DMS53 (cell line): ENCODE measurements around the gene INSC.

ENCODE experiments used
- DNase-seq: peaks from one replicate; lab custom pipeline; 2025; lab: John Stamatoyannopoulos, UW

The INSC gene, protein sequence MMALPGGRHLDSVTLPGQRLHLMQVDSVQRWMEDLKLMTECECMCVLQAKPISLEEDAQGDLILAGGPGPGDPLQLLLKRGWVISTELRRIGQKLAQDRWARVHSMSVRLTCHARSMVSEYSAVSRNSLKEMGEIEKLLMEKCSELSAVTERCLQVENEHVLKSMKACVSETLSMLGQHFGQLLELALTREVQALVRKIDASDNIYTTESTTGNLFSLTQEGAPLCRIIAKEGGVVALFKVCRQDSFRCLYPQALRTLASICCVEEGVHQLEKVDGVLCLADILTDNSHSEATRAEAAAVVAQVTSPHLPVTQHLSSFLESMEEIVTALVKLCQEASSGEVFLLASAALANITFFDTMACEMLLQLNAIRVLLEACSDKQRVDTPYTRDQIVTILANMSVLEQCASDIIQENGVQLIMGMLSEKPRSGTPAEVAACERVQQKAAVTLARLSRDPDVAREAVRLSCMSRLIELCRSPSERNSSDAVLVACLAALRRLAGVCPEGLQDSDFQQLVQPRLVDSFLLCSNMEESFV

DNA sequence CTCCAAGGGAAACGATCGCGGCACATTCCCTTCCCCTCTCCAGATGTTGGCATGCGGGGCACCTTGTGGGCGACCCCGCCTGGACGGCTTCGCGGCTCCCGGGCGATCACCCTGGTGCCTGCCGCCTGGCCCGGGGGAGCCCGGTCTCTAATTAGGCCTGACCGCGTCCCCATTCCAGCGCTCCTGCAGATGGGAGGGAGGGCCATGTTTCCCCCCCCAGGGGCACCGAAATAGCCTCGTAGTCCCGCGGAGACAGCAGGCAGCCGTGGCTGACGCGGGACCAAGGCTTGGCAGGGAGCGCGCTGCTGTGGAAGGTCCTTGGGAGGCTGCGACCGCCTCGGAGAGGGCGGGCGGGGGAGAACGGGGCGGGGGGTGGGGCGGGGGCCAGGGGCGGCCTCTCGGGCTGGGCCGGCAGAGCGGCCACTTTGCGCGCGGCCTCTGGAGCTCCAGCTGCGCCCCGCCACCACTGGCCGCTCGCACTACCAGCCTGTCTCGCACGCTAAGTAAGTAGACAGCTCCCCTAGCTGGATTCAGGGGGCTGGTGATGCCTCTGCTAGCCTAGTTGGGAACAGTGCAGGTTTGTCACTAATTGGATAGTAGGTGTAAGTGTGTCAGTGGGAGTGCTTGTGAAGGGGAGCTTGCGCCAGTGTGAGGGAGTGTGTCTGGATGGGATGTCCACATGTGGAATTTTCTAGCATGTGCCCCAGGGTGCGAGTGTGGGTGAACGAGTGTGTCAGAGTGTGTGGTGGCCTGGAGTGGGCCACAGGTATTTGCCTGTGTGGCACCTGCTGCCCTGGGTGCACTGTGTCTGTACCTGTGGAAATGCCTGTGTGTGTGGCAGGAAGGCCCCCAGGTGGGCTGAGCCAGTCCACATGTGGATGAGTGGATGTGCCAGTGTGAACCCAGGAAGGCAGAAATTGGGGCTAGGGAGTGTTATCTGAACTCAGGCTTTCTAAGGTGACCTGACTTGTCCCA lies at the start of gene INSC:
Gene INSC (plus strand): TSS at position 423 of the 975 bp plus-strand sequence. CDS start 34,252 bp downstream, outside the sequence.
- DNase-seq = peak; percentile 34

DNA sequence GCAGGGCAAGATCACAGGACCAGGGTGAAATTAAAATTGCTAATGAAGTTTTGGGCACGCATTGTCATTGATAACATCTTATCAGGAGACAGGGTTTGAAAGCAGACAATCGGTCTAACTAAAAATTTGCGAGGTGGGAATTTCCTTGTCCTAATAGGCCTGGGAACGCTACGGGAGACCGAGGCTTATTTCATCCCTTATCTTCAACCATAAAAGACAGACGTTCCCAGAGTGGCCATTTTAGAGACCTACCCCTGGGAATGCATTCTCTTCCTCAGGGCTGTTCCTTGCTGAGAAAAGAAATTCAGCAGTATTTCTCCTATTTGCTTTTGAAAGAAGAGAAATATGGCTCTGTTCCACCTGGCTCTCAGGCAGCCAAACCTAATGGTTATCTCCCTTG lies 45.0 kb upstream of the INSC start:
- DNase-seq = peak; percentile 7

DNA sequence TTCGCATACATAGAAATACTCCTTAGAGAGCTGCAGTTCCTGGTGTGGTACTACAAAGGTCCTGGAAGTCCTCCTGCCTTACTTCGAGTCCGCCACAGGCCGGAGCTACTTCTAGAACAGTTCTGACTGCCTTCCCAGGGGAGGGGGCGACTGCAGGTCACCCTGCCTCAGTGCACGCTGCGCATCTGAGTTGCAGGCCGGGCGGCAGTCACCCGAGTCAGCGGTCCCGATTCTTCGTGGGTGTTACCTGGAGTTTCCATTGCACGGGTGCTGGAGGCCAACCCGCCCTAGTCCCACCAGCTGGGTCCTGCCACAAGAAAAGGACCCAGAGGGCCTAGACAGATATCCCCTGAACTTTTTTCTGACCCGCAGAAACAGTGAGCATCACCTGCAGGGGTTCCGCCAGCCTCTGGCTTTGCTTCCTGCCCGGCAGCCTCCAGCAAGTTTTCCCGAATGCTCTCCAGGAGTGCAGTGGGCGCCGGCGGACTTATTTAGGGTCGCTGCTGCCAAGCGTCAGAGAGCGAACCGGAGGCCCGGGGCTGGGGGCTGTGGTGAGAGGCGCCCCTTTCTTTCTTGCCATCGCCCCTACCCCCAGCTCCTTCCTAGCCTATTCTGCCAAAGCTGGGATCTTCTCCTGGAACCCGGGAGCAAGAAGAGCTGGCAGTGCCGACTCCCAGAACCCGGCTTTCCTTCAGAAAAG lies 43.0 kb upstream of the INSC start:
- DNase-seq = no peak

DNA sequence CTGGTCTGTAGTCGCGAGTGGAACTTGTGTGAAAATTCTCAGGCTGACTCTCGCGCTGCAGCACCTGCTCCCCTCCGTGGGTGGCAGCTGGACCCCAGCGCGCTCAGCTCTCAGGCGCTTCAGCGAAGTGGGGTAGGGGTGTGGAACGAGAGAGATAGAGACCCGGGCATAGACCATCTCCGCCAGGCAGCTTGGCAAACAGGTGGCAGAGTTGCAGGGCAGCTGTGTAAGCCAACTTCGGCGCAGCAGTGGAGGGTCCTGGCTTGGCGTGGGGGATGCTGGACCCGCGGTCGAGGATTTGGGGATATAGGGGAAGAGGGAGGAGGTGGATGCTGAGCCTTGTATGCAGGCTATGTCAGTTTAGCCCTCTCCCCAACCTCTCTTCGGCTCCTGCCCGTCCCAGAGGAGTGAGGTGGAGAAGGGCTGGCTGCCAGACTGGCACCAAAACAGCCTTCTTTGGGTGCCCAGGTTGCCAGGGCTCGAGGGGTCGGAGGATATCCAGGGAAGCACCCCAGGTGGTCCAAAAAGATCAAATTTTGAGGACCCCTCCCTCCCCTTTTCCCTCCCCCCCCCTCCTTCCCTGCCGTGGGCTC lies 42.1 kb upstream of the INSC start:
- no peak for DNase-seq

DNA sequence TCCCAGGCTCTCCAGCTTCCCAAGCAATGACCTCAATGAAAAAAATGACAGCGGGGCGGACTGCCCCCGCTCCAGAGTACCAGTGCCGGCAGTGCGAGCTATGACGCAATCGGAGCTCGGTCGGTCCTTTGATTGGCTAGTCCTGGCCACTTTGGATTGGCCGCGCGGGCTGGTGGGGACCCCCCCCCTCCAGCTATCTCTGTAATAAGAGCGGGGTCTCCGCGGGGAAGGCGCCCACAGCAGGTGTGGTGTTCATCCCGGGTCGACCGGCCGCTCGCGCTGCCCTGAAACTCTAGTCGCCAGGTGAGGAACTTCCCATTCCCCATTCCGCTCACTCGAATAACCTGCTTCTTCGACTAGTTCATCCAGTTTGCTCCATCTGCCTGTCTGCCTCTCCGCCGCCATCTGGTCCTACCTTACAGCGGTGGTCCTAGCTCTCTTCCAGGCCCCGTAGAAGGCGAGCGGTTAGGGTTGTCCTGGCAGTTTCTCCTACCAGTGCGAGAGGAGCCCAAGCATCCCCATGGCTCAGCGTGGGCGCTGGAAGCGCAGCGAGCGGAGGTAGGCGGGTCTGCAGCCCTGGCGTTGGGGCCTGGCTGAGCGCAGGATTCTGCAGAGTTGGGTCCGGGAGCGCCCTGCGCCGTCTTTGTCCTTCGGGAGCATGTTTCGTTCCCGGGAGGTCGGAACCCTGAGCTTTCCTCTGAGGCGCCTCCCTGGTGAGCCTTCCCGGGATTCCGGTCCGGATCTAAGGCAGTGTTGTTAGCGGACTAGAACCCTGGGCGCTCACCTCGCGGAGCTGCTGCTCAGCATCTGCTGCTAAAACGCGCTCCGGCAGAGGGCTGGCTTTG lies 41.1 kb upstream of the INSC start, which contains the start of gene CALCB:
Gene CALCB (plus strand): TSS at position 233 of the 845 bp plus-strand sequence. CDS start 1,126 bp downstream, outside the sequence.
- DNase-seq = peak; percentile 87

DNA sequence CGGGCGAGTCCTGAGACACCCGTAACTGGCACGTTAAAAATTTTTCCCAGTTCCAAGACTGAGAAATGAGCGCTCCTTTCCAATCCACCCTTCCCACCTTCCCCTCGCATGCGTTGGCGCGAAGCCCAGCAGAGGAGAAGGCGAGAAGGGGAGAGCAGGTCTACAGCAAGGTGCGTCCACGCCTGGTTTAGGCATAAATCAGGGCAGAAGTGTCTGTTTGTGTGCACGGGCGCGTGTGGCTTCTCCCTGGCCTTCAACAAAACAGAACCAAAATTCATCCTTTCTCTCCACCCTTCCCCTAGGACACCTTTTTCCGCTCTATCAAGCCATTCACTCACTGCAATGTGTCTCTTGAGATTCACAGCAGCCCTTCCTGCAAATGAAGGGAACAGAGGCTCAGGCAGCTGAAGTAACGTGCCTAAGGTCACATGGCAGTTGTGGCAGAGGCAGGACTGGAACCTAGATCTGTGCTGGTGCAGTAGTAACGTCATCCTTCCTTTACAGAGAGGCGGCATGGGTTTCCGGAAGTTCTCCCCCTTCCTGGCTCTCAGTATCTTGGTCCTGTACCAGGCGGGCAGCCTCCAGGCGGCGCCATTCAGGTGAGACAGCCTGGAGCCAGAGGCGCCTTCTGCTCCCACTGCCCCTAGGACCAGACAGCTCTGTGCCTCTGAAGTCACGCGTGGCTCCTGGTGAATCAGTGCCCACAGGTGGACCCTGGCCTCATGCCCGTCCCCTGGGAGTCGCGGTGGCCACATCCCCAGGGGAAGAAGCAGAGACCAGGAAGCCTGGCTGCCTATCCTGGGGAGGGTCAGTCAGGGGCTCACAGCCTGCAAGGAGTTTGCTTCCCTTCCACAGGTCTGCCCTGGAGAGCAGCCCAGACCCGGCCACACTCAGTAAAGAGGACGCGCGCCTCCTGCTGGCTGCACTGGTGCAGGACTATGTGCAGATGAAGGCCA lies 40.2 kb upstream of the INSC start:
- peak; percentile 98 for DNase-seq

DNA sequence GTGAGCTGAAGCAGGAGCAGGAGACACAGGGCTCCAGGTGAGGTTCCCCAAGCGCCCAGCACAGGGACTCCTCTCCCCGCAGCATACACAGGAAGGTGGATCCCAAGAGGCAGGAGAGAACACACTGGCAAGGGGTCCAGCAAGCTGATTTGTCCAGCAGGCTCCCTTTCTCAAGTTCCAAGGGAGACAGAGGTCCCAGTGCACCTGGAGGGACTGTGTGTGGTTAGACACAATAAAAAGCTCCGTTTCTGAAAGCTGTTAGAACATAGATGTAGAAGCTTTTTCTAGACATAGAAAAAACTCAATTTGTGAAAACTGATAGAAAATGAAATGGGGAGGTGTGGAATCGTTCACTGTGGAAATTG lies 39.6 kb upstream of the INSC start:
- no peak for DNase-seq

DNA sequence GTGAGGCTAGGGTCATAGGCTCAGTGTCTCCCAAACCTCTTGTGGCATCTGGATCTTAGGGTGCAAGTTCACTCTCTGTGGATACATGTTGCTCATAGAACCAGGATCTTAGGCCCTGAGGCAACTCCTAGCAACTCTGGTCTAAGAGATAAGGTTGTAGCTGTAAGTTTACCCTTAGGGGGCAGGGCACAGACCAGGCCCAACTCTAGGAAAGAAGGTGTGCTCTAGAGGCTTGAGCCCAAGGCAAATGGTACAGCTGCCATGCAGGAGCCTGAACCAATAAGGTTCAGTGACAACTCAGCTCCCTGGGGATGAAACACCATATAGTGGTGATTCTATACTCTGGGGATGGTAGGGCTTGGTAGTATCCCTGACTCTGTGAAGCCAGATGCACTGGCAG lies 23.5 kb upstream of the INSC start:
- no peak for DNase-seq

DNA sequence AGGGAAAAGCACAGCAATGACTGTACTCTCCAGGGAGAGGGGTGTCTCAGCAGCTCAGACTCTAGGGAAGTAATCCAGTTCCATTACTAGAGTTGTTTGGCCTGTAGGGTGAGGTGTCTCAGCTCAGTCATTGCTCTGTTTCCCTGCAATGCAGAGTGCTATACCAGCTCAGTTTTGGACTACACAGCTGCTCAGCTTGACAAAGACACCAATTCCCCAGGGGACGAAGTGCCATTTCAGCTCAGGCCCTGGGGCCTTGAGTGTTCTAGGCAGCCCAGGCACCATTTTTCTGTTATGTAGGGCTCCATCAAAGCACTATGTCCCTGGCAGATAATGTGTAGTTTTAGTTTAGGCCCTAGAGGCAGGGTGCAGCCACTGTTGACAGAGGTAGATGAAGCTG lies 23.1 kb upstream of the INSC start:
- no peak for DNase-seq

DNA sequence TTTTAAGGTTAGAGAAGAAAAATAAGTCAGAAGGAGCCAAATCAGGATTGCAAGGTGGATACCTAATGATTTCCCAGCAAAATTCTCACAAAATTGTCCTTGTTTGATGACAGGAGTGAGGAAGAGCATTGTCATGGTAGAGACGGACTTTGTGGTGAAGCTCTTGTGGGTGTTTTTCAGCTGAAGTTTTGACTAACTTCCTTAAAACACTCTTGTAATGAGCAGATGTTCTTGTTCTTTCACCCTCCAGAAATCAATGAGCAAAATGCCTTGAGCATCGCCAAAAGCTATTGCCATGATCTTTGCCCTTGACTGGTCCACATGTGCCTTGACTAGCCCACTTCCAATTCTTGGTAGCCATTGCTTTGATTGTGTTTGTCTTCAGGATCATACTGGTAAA lies 21.3 kb upstream of the INSC start:
- no peak for DNase-seq

DNA sequence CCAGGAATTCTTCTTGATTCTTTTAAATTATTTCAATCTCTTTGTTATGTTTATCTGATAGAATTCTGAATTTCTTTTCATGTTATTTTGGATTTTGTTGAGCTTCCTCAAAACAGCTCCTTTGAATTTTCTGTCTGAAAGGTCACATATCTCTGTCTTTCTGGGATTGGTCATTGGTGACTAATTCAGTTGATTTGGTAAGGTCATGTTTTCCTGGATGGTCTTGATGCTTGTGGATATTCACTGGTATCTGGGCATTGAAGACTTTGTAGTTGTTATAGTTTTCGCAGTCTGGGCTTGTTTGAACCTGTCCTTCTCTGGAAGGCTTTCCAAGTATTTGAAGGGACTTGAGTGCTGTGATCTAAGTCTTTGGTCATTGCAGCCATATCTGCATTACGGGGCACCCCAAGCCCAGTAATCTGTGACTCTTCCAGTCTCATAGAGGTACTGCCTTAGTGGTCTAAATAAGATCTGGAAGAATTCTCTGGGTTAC lies 18.9 kb upstream of the INSC start:
- DNase-seq = no peak

DNA sequence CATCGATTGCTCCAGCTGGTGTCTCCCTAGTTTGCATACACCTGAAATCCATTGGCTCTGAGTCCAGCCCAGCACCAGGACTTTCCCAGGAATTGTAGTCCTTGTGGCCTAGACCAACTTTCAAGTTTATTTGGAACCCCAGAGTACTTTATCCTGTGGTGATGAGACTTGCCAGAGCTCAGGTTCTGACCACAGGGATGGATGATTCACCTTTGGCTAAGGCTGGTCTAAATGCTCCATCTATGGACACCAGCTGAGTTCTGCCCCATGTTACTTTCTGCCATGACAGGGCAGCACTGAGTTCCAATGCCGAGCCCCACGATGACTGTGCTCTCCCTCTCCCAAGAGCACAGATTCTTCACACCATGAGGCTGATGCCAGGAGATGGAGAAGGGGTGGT lies 17.3 kb upstream of the INSC start:
- no peak for DNase-seq

DNA sequence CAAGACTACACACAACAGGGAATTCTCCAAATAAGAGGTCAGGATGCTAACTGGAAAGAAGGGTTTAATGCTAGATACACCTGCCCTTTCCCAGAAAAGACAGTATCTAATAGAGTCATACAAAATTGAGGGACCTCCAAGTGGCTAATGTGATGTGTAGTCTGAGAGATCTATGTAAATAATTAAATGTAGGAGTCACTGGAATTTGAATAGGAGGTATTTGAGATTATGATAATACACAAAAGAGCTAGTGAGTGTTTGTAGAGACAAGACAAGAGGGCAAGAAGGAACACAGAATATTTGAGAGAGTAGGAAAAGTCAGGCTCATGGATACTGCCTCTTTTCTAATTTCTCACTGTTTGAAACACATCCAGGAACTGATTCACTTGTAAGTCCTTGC lies 15.5 kb upstream of the INSC start:
- DNase-seq = no peak

DNA sequence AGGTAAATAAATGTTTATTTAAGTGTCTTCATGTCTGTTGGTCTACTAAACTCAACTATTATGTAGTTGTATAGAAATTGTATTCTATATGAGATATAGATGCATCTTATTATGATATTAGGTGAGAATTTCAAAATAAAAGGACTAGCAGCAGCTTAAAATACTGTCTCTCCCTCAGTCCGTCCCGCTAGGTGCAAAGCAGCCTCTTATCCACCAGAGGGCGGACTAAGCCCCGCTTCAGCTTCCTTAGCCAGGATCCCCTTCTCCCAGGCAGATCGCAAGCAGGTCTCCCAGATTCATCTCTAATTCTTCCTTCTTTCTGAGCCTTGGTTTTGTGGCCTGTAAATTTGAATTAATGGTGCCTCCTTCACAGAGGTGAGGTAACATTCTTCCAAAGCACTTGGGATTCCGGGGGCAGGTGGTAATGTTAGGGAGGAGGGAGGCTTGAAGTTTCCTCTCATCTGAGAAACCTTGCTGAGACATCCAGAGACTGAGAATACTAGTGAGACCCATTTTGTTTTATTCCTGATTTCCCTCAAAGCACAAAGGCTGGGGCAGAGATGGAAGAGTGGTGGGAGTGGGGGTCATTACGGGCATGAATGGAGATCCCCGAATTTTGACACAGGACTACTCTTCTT lies 13.5 kb upstream of the INSC start:
- peak; percentile 80 for DNase-seq

DNA sequence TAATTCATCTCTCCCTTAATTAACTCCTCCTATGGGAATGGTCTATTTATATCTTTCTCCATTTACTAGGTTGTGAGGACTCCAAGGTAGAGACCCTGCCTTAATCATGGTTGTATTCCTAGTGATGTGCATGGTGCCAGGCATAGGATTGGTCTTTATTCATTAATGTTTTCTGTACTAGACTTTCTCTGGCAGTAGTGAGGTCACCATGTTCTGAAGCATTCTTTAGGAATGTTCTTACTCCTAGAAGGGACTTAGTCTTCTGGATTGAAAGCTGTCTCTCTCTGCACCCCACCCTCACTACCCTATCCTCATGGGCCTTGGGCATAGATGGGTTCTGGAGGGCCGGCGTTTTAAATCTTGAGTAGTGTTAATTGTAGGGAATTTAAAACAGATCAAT lies 10.6 kb upstream of the INSC start:
- DNase-seq = no peak

DNA sequence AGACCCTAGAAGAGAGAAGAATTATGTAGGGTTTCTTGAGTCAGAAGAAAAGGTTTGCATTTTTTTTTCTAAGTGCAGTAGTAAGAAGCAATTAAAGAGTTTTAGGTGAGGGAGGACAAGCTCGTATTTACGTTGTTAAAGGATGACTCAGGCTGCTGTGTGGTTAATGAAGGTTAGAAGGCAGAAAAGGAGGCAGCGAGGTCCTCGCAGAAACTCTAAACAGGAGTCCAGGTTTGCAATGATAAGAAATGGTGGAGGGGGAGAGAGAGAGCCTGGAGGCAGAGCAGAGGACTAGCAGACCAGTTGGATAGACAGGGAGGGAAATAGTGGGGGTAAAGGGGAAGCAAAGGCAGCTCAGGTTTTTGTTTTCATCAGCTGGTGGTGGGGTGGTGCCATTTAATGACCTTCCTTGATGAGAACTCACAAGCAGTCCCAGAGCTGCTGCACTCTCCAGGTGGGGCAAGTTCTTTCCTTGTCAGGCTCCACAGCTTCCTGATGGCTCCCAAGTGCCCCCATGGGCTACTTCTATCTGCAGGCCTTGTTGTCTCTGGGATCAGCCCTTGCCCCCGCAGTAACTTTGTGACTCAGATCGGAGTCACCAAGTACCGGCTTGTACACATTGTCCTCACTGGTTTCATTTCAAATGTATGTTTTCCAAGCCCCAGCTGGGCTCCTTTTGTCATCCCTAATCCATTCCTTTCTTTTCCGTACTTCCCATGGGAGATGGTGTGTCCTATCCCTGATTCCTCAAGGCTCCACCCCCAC lies 8.3 kb upstream of the INSC start:
- DNase-seq = peak; percentile 17

DNA sequence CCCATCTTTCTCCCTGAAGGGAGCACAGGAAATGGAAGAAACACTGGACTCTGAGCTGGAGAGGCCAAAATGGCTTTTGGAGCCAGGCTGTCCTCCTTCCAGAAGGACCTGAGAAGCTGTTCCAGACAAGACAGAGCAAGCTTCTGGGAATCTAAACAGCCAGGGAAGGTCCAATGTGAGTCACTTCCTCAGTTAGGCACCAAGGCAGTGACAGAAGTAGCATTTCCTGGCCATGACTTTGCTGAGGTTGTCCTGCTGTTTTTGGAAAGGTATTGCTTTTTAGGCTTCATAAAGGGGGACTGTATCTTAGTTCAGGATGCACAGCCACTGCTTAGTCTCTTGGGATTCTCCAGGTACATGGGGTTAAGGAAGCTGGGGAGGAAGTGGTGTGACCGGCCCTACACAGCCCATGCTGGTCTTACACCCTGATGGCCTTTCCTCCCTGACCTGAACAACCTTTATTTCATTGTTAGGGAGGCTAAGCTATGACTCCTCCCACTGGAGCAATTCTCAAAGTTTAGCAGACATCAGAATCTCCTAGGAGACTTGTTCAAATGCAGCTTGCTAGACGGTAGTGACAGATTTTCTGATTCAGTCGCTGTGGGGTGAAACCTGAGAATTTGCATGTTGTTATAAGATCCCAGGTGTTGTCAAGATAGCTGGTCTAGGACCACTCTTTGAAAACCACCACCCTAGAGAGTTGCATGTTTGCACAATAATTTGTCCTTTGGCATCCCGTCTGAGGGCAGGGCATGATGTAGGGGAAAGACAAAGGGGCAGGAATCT lies 6.8 kb upstream of the INSC start:
- DNase-seq = no peak
